ENCODE data around the gene ANKMY1. TPM values are rescaled to one million over a fixed set of nuclear protein-coding genes. Genes with fewer than 3 reads are reported as not detected.

The ANKMY1 gene
- total and polyA plus RNA-seq, 2 experiments from 2014 or later = 2.3 to 8.9 TPM

DNA sequence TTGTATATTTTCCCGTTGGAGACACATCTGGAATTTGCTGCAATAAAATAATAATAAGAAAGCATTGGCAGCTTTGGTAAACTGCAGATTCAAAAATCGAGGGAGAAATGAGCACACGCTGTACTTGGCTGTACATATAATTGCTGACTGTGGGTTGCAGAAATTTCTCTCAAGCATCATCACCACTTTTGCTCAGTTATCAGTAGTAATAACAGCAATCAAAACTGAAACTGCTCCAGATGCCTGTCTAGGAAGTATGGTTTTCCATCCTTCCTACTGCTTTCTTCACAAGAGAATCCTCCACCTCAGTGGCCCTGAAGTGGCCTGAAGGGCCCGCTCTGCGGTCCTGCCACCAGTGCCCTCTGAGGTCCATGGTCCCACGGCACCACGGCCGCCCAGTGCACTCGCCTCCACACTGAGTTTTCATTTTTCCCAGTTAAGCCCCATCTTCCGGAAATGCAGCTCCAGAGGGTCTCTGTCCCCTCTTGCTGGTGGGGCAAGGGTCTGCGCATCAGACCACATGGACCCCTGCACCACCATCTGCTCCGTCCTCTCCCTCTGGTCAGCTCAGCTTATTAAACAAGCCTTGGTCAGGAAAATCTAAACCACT, 6.3 kb upstream of the ANKMY1 start:
- no peak overlapping the region; the same call in 2 of the 3 replicates for H3K4me3 Mint-ChIP-seq
- ATAC-seq = no peak

More for the DNA sequence above, 6.3 kb upstream of the ANKMY1 start:
- Histone ChIP-seq H3F3A (replicated peaks; ENCODE audit: low read depth) (peaks cover 10% of the 10 kb centered on the region; the same call in 1 of the 2 replicates), H2AFZ (no peak overlapping the region), H3K79me2 (replicated peaks; ENCODE audit: insufficient read depth) (peaks cover 9% of the 10 kb centered on the region; the same call in 1 of the 2 replicates), H3K27ac (ENCODE audit: low read depth) (no peak overlapping the region), H3K27me3 (ENCODE audit: insufficient read depth) (peaks cover 29% of the 10 kb centered on the region), H3K4me1 (ENCODE audit: insufficient read depth) (peaks cover 15% of the 10 kb centered on the region), H4K20me1 (replicated peaks; ENCODE audit: insufficient read depth) (no peaks in the 10 kb centered on the region), H3K4me3 (no peak overlapping the region), H3K36me3 (ENCODE audit: insufficient read depth) (no peaks in the 10 kb centered on the region), H3K9me2 (ENCODE audit: insufficient read depth) (peaks cover 6% of the 10 kb centered on the region; the same call in 1 of the 2 replicates), H3K4me2 (no peak overlapping the region)
- Mint-ChIP-seq H3K4me1 (peaks cover 35% of the 10 kb centered on the region), H3K36me3 (ENCODE audit: low read depth) (peaks cover 5% of the 10 kb centered on the region; the same call in 1 of the 3 replicates), H3K9me3 (no peaks in the 10 kb centered on the region; the same call in 2 of the 3 replicates), H3K27ac (no peak overlapping the region), H3K27me3 (ENCODE audit: insufficient read depth, low read depth, poor library complexity) (peaks cover 32% of the 10 kb centered on the region)
- TF ChIP-seq, protein P1, sequence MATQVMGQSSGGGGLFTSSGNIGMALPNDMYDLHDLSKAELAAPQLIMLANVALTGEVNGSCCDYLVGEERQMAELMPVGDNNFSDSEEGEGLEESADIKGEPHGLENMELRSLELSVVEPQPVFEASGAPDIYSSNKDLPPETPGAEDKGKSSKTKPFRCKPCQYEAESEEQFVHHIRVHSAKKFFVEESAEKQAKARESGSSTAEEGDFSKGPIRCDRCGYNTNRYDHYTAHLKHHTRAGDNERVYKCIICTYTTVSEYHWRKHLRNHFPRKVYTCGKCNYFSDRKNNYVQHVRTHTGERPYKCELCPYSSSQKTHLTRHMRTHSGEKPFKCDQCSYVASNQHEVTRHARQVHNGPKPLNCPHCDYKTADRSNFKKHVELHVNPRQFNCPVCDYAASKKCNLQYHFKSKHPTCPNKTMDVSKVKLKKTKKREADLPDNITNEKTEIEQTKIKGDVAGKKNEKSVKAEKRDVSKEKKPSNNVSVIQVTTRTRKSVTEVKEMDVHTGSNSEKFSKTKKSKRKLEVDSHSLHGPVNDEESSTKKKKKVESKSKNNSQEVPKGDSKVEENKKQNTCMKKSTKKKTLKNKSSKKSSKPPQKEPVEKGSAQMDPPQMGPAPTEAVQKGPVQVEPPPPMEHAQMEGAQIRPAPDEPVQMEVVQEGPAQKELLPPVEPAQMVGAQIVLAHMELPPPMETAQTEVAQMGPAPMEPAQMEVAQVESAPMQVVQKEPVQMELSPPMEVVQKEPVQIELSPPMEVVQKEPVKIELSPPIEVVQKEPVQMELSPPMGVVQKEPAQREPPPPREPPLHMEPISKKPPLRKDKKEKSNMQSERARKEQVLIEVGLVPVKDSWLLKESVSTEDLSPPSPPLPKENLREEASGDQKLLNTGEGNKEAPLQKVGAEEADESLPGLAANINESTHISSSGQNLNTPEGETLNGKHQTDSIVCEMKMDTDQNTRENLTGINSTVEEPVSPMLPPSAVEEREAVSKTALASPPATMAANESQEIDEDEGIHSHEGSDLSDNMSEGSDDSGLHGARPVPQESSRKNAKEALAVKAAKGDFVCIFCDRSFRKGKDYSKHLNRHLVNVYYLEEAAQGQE (IDR thresholded peaks at IDR 0.05; ENCODE audit: unreplicated experiment) = no peak
- TF ChIP-seq, protein P2, sequence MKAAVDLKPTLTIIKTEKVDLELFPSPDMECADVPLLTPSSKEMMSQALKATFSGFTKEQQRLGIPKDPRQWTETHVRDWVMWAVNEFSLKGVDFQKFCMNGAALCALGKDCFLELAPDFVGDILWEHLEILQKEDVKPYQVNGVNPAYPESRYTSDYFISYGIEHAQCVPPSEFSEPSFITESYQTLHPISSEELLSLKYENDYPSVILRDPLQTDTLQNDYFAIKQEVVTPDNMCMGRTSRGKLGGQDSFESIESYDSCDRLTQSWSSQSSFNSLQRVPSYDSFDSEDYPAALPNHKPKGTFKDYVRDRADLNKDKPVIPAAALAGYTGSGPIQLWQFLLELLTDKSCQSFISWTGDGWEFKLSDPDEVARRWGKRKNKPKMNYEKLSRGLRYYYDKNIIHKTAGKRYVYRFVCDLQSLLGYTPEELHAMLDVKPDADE (IDR thresholded peaks at IDR 0.05) = no peak
- TF ChIP-seq EZH2 (IDR thresholded peaks at IDR 0.05; ENCODE audit: low read depth, unreplicated experiment) = no peak
- TF ChIP-seq ZNF331 (CRISPR knock-in tag; IDR thresholded peaks at IDR 0.05; ENCODE audit: low read depth) = no peak
- TF ChIP-seq NANOG (IDR thresholded peaks at IDR 0.05; ENCODE audit: borderline replicate concordance) = no peak
- no peak for TF ChIP-seq JUNB (IDR thresholded peaks at IDR 0.05; ENCODE audit: unreplicated experiment)
- no peak for TF ChIP-seq CREB1 (CRISPR knock-in tag; IDR thresholded peaks at IDR 0.05; ENCODE audit: low read depth)
- no peak for TF ChIP-seq ZNF114 (CRISPR knock-in tag; IDR thresholded peaks at IDR 0.05)
- no peak for TF ChIP-seq POLR2AphosphoS5 (IDR thresholded peaks at IDR 0.05; ENCODE audit: low read depth)
- TF ChIP-seq, protein P3, sequence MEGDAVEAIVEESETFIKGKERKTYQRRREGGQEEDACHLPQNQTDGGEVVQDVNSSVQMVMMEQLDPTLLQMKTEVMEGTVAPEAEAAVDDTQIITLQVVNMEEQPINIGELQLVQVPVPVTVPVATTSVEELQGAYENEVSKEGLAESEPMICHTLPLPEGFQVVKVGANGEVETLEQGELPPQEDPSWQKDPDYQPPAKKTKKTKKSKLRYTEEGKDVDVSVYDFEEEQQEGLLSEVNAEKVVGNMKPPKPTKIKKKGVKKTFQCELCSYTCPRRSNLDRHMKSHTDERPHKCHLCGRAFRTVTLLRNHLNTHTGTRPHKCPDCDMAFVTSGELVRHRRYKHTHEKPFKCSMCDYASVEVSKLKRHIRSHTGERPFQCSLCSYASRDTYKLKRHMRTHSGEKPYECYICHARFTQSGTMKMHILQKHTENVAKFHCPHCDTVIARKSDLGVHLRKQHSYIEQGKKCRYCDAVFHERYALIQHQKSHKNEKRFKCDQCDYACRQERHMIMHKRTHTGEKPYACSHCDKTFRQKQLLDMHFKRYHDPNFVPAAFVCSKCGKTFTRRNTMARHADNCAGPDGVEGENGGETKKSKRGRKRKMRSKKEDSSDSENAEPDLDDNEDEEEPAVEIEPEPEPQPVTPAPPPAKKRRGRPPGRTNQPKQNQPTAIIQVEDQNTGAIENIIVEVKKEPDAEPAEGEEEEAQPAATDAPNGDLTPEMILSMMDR (conservative IDR thresholded peaks at IDR 0.05; ENCODE audit: low read depth in 2 of 2) = no peak
- TF ChIP-seq, protein P4, sequence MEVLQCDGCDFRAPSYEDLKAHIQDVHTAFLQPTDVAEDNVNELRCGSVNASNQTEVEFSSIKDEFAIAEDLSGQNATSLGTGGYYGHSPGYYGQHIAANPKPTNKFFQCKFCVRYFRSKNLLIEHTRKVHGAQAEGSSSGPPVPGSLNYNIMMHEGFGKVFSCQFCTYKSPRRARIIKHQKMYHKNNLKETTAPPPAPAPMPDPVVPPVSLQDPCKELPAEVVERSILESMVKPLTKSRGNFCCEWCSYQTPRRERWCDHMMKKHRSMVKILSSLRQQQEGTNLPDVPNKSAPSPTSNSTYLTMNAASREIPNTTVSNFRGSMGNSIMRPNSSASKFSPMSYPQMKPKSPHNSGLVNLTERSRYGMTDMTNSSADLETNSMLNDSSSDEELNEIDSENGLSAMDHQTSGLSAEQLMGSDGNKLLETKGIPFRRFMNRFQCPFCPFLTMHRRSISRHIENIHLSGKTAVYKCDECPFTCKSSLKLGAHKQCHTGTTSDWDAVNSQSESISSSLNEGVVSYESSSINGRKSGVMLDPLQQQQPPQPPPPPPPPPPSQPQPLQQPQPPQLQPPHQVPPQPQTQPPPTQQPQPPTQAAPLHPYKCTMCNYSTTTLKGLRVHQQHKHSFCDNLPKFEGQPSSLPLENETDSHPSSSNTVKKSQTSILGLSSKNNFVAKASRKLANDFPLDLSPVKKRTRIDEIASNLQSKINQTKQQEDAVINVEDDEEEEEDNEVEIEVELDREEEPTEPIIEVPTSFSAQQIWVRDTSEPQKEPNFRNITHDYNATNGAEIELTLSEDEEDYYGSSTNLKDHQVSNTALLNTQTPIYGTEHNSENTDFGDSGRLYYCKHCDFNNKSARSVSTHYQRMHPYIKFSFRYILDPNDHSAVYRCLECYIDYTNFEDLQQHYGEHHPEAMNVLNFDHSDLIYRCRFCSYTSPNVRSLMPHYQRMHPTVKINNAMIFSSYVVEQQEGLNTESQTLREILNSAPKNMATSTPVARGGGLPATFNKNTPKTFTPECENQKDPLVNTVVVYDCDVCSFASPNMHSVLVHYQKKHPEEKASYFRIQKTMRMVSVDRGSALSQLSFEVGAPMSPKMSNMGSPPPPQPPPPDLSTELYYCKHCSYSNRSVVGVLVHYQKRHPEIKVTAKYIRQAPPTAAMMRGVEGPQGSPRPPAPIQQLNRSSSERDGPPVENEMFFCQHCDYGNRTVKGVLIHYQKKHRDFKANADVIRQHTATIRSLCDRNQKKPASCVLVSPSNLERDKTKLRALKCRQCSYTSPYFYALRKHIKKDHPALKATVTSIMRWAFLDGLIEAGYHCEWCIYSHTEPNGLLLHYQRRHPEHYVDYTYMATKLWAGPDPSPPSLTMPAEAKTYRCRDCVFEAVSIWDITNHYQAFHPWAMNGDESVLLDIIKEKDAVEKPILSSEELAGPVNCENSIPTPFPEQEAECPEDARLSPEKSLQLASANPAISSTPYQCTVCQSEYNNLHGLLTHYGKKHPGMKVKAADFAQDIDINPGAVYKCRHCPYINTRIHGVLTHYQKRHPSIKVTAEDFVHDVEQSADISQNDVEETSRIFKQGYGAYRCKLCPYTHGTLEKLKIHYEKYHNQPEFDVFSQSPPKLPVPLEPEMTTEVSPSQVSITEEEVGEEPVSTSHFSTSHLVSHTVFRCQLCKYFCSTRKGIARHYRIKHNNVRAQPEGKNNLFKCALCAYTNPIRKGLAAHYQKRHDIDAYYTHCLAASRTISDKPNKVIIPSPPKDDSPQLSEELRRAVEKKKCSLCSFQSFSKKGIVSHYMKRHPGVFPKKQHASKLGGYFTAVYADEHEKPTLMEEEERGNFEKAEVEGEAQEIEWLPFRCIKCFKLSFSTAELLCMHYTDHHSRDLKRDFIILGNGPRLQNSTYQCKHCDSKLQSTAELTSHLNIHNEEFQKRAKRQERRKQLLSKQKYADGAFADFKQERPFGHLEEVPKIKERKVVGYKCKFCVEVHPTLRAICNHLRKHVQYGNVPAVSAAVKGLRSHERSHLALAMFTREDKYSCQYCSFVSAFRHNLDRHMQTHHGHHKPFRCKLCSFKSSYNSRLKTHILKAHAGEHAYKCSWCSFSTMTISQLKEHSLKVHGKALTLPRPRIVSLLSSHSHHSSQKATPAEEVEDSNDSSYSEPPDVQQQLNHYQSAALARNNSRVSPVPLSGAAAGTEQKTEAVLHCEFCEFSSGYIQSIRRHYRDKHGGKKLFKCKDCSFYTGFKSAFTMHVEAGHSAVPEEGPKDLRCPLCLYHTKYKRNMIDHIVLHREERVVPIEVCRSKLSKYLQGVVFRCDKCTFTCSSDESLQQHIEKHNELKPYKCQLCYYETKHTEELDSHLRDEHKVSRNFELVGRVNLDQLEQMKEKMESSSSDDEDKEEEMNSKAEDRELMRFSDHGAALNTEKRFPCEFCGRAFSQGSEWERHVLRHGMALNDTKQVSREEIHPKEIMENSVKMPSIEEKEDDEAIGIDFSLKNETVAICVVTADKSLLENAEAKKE (CRISPR knock-in tag; IDR thresholded peaks at IDR 0.05) = no peak
- TF ChIP-seq STAT1 (IDR thresholded peaks at IDR 0.05; ENCODE audit: unreplicated experiment) = no peak
- TF ChIP-seq EZH2phosphoT487 (IDR thresholded peaks at IDR 0.05; ENCODE audit: unreplicated experiment) = no peak
- no peak for DNase-seq (ENCODE audit: low spot score)
